ENCODE data around the gene ALK.

- TF ChIP-seq CTCF (IDR thresholded peaks at IDR 0.05; ENCODE audit: borderline replicate concordance, extremely low read depth, low read length, poor library complexity, severe bottlenecking) = no peak
- TF ChIP-seq EZH2 (IDR thresholded peaks at IDR 0.05; ENCODE audit: borderline replicate concordance, low read depth, low read length, severe bottlenecking) = no peak
These were observed 418.9 kb downstream of the ALK start for GRCh38 chr2:29502460-29502911.

Data from DND-41 (cell line).